ENCODE data around the gene TAS1R1. TPM values are rescaled to one million over a fixed set of nuclear protein-coding genes. Genes with fewer than 3 reads are reported as not detected.
A peak's percentile ranks its signal among the peaks of the same experiment; 100 is the strongest.

The TAS1R1 gene
- total and polyA plus RNA-seq, 10 of the 15 experiments (the other 5 are each of a cell fraction or from before 2014, with no cell fraction given), result 0.03 to 0.06 (median 0.04) TPM; not detected in 7

- intact Hi-C loops (cut with micrococcal nuclease; ENCODE audit: unreplicated experiment), result loop anchor here (5.0 to 10.0 kb wide), 2 partner anchors 63 to 170 kb away; partner anchors contain the start of genes CAMTA1 and NOL9
Observed at GRCh38 chr1:6614929-6615785, 60.0 kb downstream of the TAS1R1 start.

More at GRCh38 chr1:6614929-6615785, 60.0 kb downstream of the TAS1R1 start:
- H3K9me3 ChIP-seq (replicated peaks; ENCODE audit: control insufficient read depth, insufficient read depth, low read length), result no peaks in the 10 kb centered on the region
- peak overlapping the region; percentile 90 for H3K4me3 ChIP-seq
- peaks cover 6 to 9% of the 10 kb centered on the region in 2 experiments; a peak in 3 of 4 replicates for H3K36me3 ChIP-seq (ENCODE audit: control insufficient read depth in 2 of 2, insufficient read depth in 2 of 2, low read length in 1 of 2)
- ChIA-PET POLR2A (interaction anchor here (0.7 to 1.3 kb wide), 4 partner anchors 9 to 34 kb away, joined by 3 to 5 read pairs (median 4); no protein-coding TSS in a partner anchor), CTCF (no interaction called here), SMC1A (ENCODE audit: uncharacterized antibody, unreplicated experiment) (interaction anchor here (1.2 to 1.3 kb wide), 2 partner anchors 15 to 32 kb away, joined by 4 read pairs; no protein-coding TSS in a partner anchor), RAD21 (ENCODE audit: unreplicated experiment) (interaction anchor here (0.8 to 1.3 kb wide), 2 partner anchors 9 to 61 kb away, joined by 4 to 6 read pairs; partner anchors contain the start of genes NOL9 and TAS1R1)
- H3K79me2 ChIP-seq (ENCODE audit: control insufficient read depth, insufficient read depth, low read length), result peaks cover 22% of the 10 kb centered on the region
- in situ Hi-C loops (cut with MboI), result no loop called here
- H3K4me2 ChIP-seq (ENCODE audit: control insufficient read depth, insufficient read depth), result peak overlapping the region; percentile 80
- H3K27ac ChIP-seq (ENCODE audit: control insufficient read depth, insufficient read depth), result peak overlapping the region; percentile 61
- no peak overlapping the region for H2AFZ ChIP-seq (ENCODE audit: control insufficient read depth, low read depth, low read length)
- WGBS (ENCODE audit: insufficient coverage, insufficient replicate concordance, low lambda C conversion rate, missing lambda C conversion rate), result 14% methylated on average over 34 of the region's 82 CpGs
- FAIRE-seq (no peak), DNase-seq (ENCODE audit: low read depth, low spot score) (no peak), ATAC-seq (no peak)
- H3K9ac ChIP-seq (ENCODE audit: control insufficient read depth, insufficient read depth, low read length), result peak overlapping the region; percentile 65
- H3K27me3 ChIP-seq (replicated peaks in 1 of 2; ENCODE audit: control insufficient read depth in 2 of 2, insufficient read depth in 2 of 2, low read length in 1 of 2), result no peaks in the 10 kb centered on the region
- no TSS peak for BruUV-seq (replicated peaks)
- no peaks in the 10 kb centered on the region for H3K4me1 ChIP-seq (ENCODE audit: control insufficient read depth, insufficient read depth, low read length)
- no peaks in the 10 kb centered on the region for H4K20me1 ChIP-seq (ENCODE audit: control insufficient read depth, insufficient read depth)
- TF ChIP-seq ZNF217 (IDR thresholded peaks at IDR 0.05) (no peak), SREBF1 (IDR thresholded peaks at IDR 0.05; ENCODE audit: low read length) (no peak), ZNF274 (IDR thresholded peaks at IDR 0.05; ENCODE audit: insufficient read depth, insufficient read length) (no peak), NFXL1 (IDR thresholded peaks at IDR 0.05; ENCODE audit: borderline replicate concordance) (no peak), BMI1 (IDR thresholded peaks at IDR 0.05; ENCODE audit: borderline replicate concordance) (no peak), MLLT1 (IDR thresholded peaks at IDR 0.05) (peak; percentile 34; the same call in 1 of the 2 replicates), JUNB (IDR thresholded peaks at IDR 0.05) (no peak), RB1 (IDR thresholded peaks at IDR 0.05; ENCODE audit: borderline replicate concordance) (no peak), IKZF1 (conservative IDR thresholded peaks at IDR 0.05) (peak; percentile 32; the same call in 1 of the 2 replicates), GATAD2B (conservative IDR thresholded peaks at IDR 0.05; ENCODE audit: low read depth) (0 out of 2 replicates have a peak, but pooled peaks have one; percentile 38), FOS (IDR thresholded peaks at IDR 0.05; ENCODE audit: borderline replicate concordance, extremely low read depth, insufficient read length) (no peak), EGR1 (IDR thresholded peaks at IDR 0.05; ENCODE audit: borderline replicate concordance in 1 of 2, low read depth in 2 of 2, low read length in 2 of 2) (peak in 1 of 2 experiments; percentile 43; a peak in 1 of 3 replicates), KDM1A (IDR thresholded peaks at IDR 0.05; ENCODE audit: borderline replicate concordance) (no peak), RELB (IDR thresholded peaks at IDR 0.05; ENCODE audit: low read depth) (no peak), RUNX3 (IDR thresholded peaks at IDR 0.05; ENCODE audit: low read length) (peak; percentile 24; the same call in 1 of the 2 replicates), PAX5 (IDR thresholded peaks at IDR 0.05; ENCODE audit: borderline replicate concordance, low read depth, low read length) (no peak)

All from GM12878 (cell line).